Measurements from ENCODE around the gene MXRA8. TPM values are rescaled to one million over a fixed set of nuclear protein-coding genes. Genes with fewer than 3 reads are reported as not detected.

The MXRA8 gene
- total RNA-seq, 1 experiment from 2014 or later, result 5.0 TPM

DNA sequence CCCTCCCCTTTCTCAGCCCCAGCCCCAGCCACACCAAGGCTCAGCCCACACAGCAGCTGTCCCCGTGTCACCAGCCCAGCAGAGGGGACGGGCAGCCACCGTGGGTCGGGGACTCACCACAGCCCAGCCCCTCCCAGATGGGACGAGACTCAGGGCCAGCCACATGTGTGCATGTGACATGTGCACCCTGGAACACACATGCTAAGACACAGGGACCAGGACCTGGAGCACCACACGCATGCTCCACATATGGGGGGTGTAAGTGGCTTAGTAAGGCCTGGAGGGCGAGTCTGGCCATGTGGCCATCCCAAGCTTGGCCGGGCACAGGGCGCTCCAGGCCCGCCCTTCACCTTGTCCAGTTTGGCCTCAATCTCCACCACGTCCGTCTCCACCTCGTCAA is 54.6 kb downstream of the MXRA8 start:
- H3K4me1 ChIP-seq, result peaks cover 26% of the 10 kb centered on the region
- Mint-ChIP-seq H3K4me1 (ENCODE audit: low read depth, unreplicated experiment) (no peaks in the 10 kb centered on the region), H3K27me3 (ENCODE audit: insufficient read depth, unreplicated experiment) (no peaks in the 10 kb centered on the region), H3K9me3 (ENCODE audit: unreplicated experiment) (no peaks in the 10 kb centered on the region), H3K4me3 (ENCODE audit: unreplicated experiment) (no peak overlapping the region), H3K36me3 (ENCODE audit: insufficient read depth, unreplicated experiment) (peaks cover 7% of the 10 kb centered on the region), H3K27ac (ENCODE audit: unreplicated experiment) (no peak overlapping the region)
- H3K9me3 ChIP-seq, result no peaks in the 10 kb centered on the region
- ChIA-PET POLR2A (no interaction called here), CTCF (no interaction called here)
- TF ChIP-seq, protein P1, sequence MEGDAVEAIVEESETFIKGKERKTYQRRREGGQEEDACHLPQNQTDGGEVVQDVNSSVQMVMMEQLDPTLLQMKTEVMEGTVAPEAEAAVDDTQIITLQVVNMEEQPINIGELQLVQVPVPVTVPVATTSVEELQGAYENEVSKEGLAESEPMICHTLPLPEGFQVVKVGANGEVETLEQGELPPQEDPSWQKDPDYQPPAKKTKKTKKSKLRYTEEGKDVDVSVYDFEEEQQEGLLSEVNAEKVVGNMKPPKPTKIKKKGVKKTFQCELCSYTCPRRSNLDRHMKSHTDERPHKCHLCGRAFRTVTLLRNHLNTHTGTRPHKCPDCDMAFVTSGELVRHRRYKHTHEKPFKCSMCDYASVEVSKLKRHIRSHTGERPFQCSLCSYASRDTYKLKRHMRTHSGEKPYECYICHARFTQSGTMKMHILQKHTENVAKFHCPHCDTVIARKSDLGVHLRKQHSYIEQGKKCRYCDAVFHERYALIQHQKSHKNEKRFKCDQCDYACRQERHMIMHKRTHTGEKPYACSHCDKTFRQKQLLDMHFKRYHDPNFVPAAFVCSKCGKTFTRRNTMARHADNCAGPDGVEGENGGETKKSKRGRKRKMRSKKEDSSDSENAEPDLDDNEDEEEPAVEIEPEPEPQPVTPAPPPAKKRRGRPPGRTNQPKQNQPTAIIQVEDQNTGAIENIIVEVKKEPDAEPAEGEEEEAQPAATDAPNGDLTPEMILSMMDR (IDR thresholded peaks at IDR 0.05; ENCODE audit: insufficient read depth in 1 of 2, low read depth in 1 of 2, low read length in 1 of 2, severe bottlenecking in 1 of 2, unreplicated experiment in 1 of 2), result no peak
- intact Hi-C loops (cut with micrococcal nuclease; ENCODE audit: unreplicated experiment), result no loop called here
- no peak for DNase-seq
- H3K36me3 ChIP-seq (ENCODE audit: control insufficient read depth, insufficient read depth, low read length), result no peaks in the 10 kb centered on the region
- BruUV-seq (replicated peaks), result no TSS peak
- H3K27me3 ChIP-seq (replicated peaks; ENCODE audit: control insufficient read depth, insufficient read depth, low read length), result no peaks in the 10 kb centered on the region
- no peak overlapping the region for H3K4me3 ChIP-seq (ENCODE audit: low read depth, low read length)

DNA sequence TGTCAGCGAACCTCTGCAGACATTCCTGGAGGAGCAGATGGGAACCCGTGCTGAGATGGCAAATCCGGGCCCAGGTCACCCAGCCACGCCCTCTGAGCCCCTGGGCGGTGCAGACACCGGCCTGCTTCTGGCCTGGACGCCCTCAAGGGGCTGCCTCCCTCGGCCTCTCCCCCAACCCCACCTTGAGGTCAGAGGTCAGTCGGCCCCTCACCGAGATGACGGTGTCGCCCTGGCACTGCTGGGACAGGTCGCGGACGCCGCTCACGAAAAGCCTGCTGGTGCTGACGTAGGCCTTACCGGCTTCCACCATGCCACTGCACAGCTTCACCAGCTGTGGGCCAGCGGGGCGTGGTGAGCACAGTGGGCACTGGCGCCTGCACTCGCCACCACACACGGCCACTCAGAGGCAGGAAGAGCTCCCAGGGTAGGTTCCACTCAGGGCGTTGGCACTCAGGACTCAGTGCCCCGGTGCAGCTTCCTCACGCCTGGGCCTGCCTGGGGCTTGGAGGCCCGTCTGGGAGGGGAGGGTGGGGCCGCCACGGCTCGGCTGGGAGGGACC is 55.3 kb downstream of the MXRA8 start:
- Mint-ChIP-seq H3K9me3 (ENCODE audit: unreplicated experiment) (no peaks in the 10 kb centered on the region), H3K4me3 (ENCODE audit: unreplicated experiment) (no peak overlapping the region), H3K4me1 (ENCODE audit: low read depth, unreplicated experiment) (no peaks in the 10 kb centered on the region), H3K27me3 (ENCODE audit: insufficient read depth, unreplicated experiment) (no peaks in the 10 kb centered on the region), H3K36me3 (ENCODE audit: insufficient read depth, unreplicated experiment) (peaks cover 7% of the 10 kb centered on the region), H3K27ac (ENCODE audit: unreplicated experiment) (no peak overlapping the region)
- Histone ChIP-seq H3K36me3 (ENCODE audit: control insufficient read depth, insufficient read depth, low read length) (no peaks in the 10 kb centered on the region), H3K4me1 (peaks cover 26% of the 10 kb centered on the region), H3K27me3 (replicated peaks; ENCODE audit: control insufficient read depth, insufficient read depth, low read length) (no peaks in the 10 kb centered on the region), H3K4me3 (ENCODE audit: low read depth, low read length) (no peak overlapping the region), H3K9me3 (no peaks in the 10 kb centered on the region)
- BruUV-seq (replicated peaks), result no TSS peak
- ChIA-PET POLR2A (no interaction called here), CTCF (no interaction called here)
- TF ChIP-seq, protein P1 (IDR thresholded peaks at IDR 0.05; ENCODE audit: insufficient read depth in 1 of 2, low read depth in 1 of 2, low read length in 1 of 2, severe bottlenecking in 1 of 2, unreplicated experiment in 1 of 2), result no peak
- intact Hi-C loops (cut with micrococcal nuclease; ENCODE audit: unreplicated experiment), result no loop called here
- DNase-seq, result no peak

Small RNA genes lying within 50 kb of the gene (microRNA-seq; reads per million reads assigned to microRNA genes)
- 0.93 reads per million for gene MIR6727
- gene MIR6808, result 1.1 reads per million

Other genes starting within 250 kb of the MXRA8 start
- gene C1orf159, start 242.5 kb downstream of the MXRA8 start, total RNA-seq (2022), result 12.9 and 14.0 TPM in 2 replicates
- gene TTLL10, start 184.7 kb downstream of the MXRA8 start, total RNA-seq (2022), result 0.29 and 1.2 TPM in 2 replicates
- gene TNFRSF18, start 152.0 kb downstream of the MXRA8 start, total RNA-seq (2022), result not detected in 2 replicates
- gene TNFRSF4, start 144.4 kb downstream of the MXRA8 start, total RNA-seq (2022), result not detected in 2 replicates
- 138 and 140 TPM in 2 replicates for gene SDF4, start 126.6 kb downstream of the MXRA8 start, total RNA-seq (2022)
- 24.8 and 25.3 TPM in 2 replicates for gene B3GALT6, start 126.3 kb downstream of the MXRA8 start, total RNA-seq (2022)
- gene C1QTNF12, start 111.8 kb downstream of the MXRA8 start, total RNA-seq (2022), result 3.4 and 3.7 TPM in 2 replicates
- 57.2 and 62.7 TPM in 2 replicates for gene UBE2J2, start 84.7 kb downstream of the MXRA8 start, total RNA-seq (2022)
- 1.0 and 2.8 TPM in 2 replicates for gene SCNN1D, start 78.1 kb downstream of the MXRA8 start, total RNA-seq (2022)
- 46.6 and 48.5 TPM in 2 replicates for gene ACAP3, start 50.6 kb downstream of the MXRA8 start, total RNA-seq (2022)
- 39.8 and 43.8 TPM in 2 replicates for gene PUSL1, start 50.0 kb downstream of the MXRA8 start, total RNA-seq (2022)
- gene INTS11, start 33.9 kb downstream of the MXRA8 start, total RNA-seq (2022), result 103 and 115 TPM in 2 replicates
- gene CPTP, start 33.8 kb downstream of the MXRA8 start, total RNA-seq (2022), result 16.2 and 16.8 TPM in 2 replicates
- 0.09 and 0.29 TPM in 2 replicates for gene TAS1R3, start 27.3 kb downstream of the MXRA8 start, total RNA-seq (2022)
- gene DVL1, start 9.1 kb downstream of the MXRA8 start, total RNA-seq (2022), result 40.6 and 43.0 TPM in 2 replicates
- 187 and 200 TPM in 2 replicates for gene AURKAIP1, start 16.7 kb upstream of the MXRA8 start, total RNA-seq (2022)
- 145 and 147 TPM in 2 replicates for gene CCNL2, start 40.8 kb upstream of the MXRA8 start, total RNA-seq (2022)
- 109 and 110 TPM in 2 replicates for gene MRPL20, start 48.7 kb upstream of the MXRA8 start, total RNA-seq (2022)
- 1.6 and 3.2 TPM in 2 replicates for gene ANKRD65, start 62.7 kb upstream of the MXRA8 start, total RNA-seq (2022)
- 73.7 and 74.7 TPM in 2 replicates for gene VWA1, start 77.1 kb upstream of the MXRA8 start, total RNA-seq (2022)
- gene ATAD3C, start 91.1 kb upstream of the MXRA8 start, total RNA-seq (2022), result 0.84 and 0.95 TPM in 2 replicates
- gene ATAD3B, start 113.2 kb upstream of the MXRA8 start, total RNA-seq (2022), result 48.1 and 54.7 TPM in 2 replicates
- gene ATAD3A, start 153.6 kb upstream of the MXRA8 start, total RNA-seq (2022), result 58.6 and 67.3 TPM in 2 replicates
- gene TMEM240, start 182.1 kb upstream of the MXRA8 start, total RNA-seq (2022), result 1.0 and 1.2 TPM in 2 replicates
- gene SSU72, start 216.3 kb upstream of the MXRA8 start, total RNA-seq (2022), result 91.5 and 96.2 TPM in 2 replicates
- 13.6 and 15.6 TPM in 2 replicates for gene FNDC10, start 241.6 kb upstream of the MXRA8 start, total RNA-seq (2022)